ENCODE measurements around the gene PLXNB3.

DNA sequence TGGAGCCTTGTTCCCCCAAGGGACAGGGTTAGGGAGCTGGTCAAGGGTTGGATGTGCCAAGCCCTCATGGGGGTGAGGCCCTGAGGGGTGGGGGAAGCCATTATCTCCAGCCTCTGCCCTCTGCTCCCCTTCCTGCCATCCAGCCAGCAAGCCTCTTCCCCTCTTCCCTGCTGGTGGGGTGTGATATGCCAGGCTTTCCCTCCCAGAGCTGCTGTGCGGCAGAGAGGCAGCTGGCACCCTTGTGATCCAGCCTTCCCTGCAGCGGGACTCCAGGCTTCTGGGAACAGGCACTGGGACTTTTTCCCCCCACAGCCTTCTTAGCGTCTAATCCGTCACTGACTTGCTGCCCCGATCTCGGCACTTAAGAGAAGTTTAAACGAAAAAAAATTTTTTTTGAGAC, 36.7 kb downstream of the PLXNB3 start:
- TF ChIP-seq, protein P1, sequence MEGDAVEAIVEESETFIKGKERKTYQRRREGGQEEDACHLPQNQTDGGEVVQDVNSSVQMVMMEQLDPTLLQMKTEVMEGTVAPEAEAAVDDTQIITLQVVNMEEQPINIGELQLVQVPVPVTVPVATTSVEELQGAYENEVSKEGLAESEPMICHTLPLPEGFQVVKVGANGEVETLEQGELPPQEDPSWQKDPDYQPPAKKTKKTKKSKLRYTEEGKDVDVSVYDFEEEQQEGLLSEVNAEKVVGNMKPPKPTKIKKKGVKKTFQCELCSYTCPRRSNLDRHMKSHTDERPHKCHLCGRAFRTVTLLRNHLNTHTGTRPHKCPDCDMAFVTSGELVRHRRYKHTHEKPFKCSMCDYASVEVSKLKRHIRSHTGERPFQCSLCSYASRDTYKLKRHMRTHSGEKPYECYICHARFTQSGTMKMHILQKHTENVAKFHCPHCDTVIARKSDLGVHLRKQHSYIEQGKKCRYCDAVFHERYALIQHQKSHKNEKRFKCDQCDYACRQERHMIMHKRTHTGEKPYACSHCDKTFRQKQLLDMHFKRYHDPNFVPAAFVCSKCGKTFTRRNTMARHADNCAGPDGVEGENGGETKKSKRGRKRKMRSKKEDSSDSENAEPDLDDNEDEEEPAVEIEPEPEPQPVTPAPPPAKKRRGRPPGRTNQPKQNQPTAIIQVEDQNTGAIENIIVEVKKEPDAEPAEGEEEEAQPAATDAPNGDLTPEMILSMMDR (IDR thresholded peaks at IDR 0.05) = no peak
- no peak for TF ChIP-seq ZFX (IDR thresholded peaks at IDR 0.05; ENCODE audit: borderline replicate concordance)

Data from 22Rv1 (cell line).